ENCODE measurements around the gene DCBLD1. TPM values are rescaled to one million over a fixed set of nuclear protein-coding genes. Genes with fewer than 3 reads are reported as not detected.
"Not testable (repeated sequence)": the region's sequence is repeated elsewhere in the genome, so short reads cannot be mapped to it uniquely, and the experiment has no call there.

Gene DCBLD1
- total RNA-seq (1 to 10 TPM; 4.0 to 9.0 (median 5.2) TPM), polyA plus RNA-seq (1 to 10 TPM; 2.0 to 5.1 (median 2.9) TPM)
- long read RNA-seq, donor 1, partial matches to known transcripts: 3 of 10 reads
- long read RNA-seq, donor 1, other reads (novel, unspliced or antisense): 3 of 10 reads
- long read RNA-seq, donor 2, transcript DCBLD1-202 (15 exons, 3,626 nt): major isoform, 5 of 17 reads
- long read RNA-seq, donor 2, partial matches to known transcripts: 4 of 17 reads
- long read RNA-seq, donor 2, other reads (novel, unspliced or antisense): 7 of 17 reads

GRCh38 chr6:117482240-117483003 is at the start of gene DCBLD1:
Gene DCBLD1, plus strand, starts transcription at chr6:117482674. Its CDS starts 108 bp downstream, at chr6:117482782.
- Histone ChIP-seq H3K4me3 (peak within 1 kb of the TSS; percentile 88), H3K27me3 (ENCODE audit: insufficient read depth in 3 of 3, low read length in 2 of 3) (no peaks in the 10 kb centered on the region), H3K4me1 (peaks cover 13% of the 10 kb centered on the region), H3K36me3 (ENCODE audit: insufficient read depth in 1 of 2, low read depth in 1 of 2) (no peaks in the 10 kb centered on the region), H3K9me3 (no peaks in the 10 kb centered on the region), H3K27ac (peak within 1 kb of the TSS; percentile 93)
- intact Hi-C loops (cut with DNase I): loop anchor here (2.0 to 5.0 kb wide), 4 partner anchors 35 to 120 kb away; partner anchors contain the start of gene GOPC (in 1 of the 2)
- DNase-seq: peak; percentile 80 to 87
- WGBS, 3 donors: 0 to 1% (median 1%) methylated on average over 28 to 96 of the region's 96 CpGs
- peak; percentile 81 to 86 (median 82) for ATAC-seq
- TF ChIP-seq, protein P1, sequence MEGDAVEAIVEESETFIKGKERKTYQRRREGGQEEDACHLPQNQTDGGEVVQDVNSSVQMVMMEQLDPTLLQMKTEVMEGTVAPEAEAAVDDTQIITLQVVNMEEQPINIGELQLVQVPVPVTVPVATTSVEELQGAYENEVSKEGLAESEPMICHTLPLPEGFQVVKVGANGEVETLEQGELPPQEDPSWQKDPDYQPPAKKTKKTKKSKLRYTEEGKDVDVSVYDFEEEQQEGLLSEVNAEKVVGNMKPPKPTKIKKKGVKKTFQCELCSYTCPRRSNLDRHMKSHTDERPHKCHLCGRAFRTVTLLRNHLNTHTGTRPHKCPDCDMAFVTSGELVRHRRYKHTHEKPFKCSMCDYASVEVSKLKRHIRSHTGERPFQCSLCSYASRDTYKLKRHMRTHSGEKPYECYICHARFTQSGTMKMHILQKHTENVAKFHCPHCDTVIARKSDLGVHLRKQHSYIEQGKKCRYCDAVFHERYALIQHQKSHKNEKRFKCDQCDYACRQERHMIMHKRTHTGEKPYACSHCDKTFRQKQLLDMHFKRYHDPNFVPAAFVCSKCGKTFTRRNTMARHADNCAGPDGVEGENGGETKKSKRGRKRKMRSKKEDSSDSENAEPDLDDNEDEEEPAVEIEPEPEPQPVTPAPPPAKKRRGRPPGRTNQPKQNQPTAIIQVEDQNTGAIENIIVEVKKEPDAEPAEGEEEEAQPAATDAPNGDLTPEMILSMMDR (IDR thresholded peaks at IDR 0.05): peak; percentile 5

DNA sequence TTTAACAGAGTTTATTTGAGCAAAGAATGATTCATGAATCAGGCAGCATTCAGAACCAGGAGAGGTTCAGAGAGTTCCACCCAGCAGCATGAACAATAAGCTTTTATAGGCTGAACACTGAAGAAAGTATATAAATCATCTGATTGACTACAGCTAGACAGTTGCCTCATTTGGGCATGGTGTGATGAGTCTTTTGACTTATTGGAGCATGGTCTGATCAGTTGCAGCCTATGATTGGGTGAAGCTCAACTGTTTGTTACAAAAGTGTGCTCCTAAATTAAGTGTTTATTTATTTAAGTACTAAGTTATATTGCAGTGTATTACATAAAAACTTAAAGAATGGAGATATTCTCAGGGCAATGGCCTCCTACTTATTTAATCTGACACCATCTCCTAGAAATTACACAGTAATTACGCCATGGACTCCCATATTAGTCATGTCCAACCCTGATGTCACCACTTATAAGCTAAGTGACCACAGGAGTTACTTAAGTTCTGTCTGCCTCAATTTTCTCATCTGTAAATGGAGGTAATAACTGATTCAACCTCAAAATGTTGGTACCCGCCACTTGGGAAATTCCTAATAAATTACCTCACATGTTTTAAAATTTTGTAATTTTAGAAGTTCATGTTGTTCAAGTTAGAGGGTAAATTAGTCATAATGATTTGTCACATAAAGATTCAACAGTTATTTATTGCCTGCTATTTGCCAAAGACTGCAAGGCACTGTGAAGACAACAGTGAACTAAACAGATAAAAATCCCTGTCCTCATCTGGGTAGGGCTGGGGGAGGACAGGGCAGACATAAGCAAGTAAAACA is 41.6 kb upstream of the DCBLD1 start:
- no peak for ATAC-seq
- intact Hi-C loops (cut with DNase I): no loop called here

GRCh38 chr6:117441824-117442264 is 40.6 kb upstream of the DCBLD1 start:
- ATAC-seq (no peak), DNase-seq (no peak)
- TF ChIP-seq, protein P1 (IDR thresholded peaks at IDR 0.05): no peak
- WGBS, 3 donors: 85 to 91% (median 90%) methylated on average over 2 of the region's 2 CpGs
- Histone ChIP-seq H3K9me3 (no peaks in the 10 kb centered on the region), H3K4me1 (no peaks in the 10 kb centered on the region), H3K4me3 (no peak overlapping the region), H3K27me3 (ENCODE audit: insufficient read depth in 3 of 3, low read length in 2 of 3) (peaks cover 0 to 3% (median 0%) of the 10 kb centered on the region in 3 donors), H3K27ac (no peak overlapping the region), H3K36me3 (ENCODE audit: insufficient read depth in 1 of 2, low read depth in 1 of 2) (no peaks in the 10 kb centered on the region)
- intact Hi-C loops (cut with DNase I): no loop called here

More for the DNA sequence above, 41.6 kb upstream of the DCBLD1 start:
- WGBS, 3 donors: 70 to 79% (median 73%) methylated on average over 2 of the region's 2 CpGs
- no peaks in the 10 kb centered on the region for H3K36me3 ChIP-seq (ENCODE audit: insufficient read depth in 1 of 2, low read depth in 1 of 2)
- H3K4me1 ChIP-seq: no peaks in the 10 kb centered on the region
- H3K27ac ChIP-seq: no peak overlapping the region
- peaks cover 0 to 3% (median 0%) of the 10 kb centered on the region in 3 donors for H3K27me3 ChIP-seq (ENCODE audit: insufficient read depth in 3 of 3, low read length in 2 of 3)
- H3K9me3 ChIP-seq: no peaks in the 10 kb centered on the region
- TF ChIP-seq, protein P1 (IDR thresholded peaks at IDR 0.05): no peak
- no peak for DNase-seq
- H3K4me3 ChIP-seq: no peak overlapping the region

- H3K9me3 ChIP-seq; DNase-seq; ATAC-seq; intact Hi-C loops (cut with DNase I); H3K27me3 ChIP-seq (ENCODE audit: insufficient read depth in 3 of 3, low read length in 2 of 3); H3K4me3 ChIP-seq; H3K36me3 ChIP-seq (ENCODE audit: insufficient read depth in 1 of 2, low read depth in 1 of 2); H3K27ac ChIP-seq; H3K4me1 ChIP-seq: not testable (repeated sequence)
- WGBS, 3 donors: 87 to 90% (median 90%) methylated on average over 8 of the region's 8 CpGs
Observed at GRCh38 chr6:117442313-117442712, 40.2 kb upstream of the DCBLD1 start.

Data from psoas muscle (tissue), 8 donors.